HL-60 (cell line): ENCODE measurements around the gene CTNND2.

ENCODE experiments used
- DNase-seq, 2 experiments: peaks; one replicate each; pipeline ENCODE4 v3.0.0-alpha.2; 2010 to 2020; ENCODE audit warnings: low read depth in 1 of 2, low spot score in 1 of 2
- H3K27ac ChIP-seq: fragments of 250-450 bp; sonication (Bioruptor Pico); replicated peaks from 2 replicates; pipeline ENCODE4 v1.5.1; 2020; ENCODE audit warnings: mild to moderate bottlenecking, moderate library complexity
- H3K27me3 ChIP-seq: fragments of 250-450 bp; sonication (Bioruptor Pico); 2 replicates; pipeline ENCODE4 v1.5.1; 2021; ENCODE audit warnings: mild to moderate bottlenecking, moderate library complexity; ENCODE audit not compliant: insufficient read depth, poor library complexity, severe bottlenecking
- H3K4me3 ChIP-seq: replicated peaks from 2 replicates; pipeline ENCODE4 v1.5.1; 2011; ENCODE audit warnings: mild to moderate bottlenecking, control low read depth, low read length; ENCODE audit not compliant: insufficient read depth
- CTCF ChIP-seq: IDR thresholded peaks from one replicate; pipeline ENCODE4 v1.5.1; 2011; ENCODE audit warnings: low read length, control low read depth, inconsistent platforms; ENCODE audit not compliant: insufficient read depth
- GABPA ChIP-seq: IDR thresholded peaks from 2 replicates; pipeline ENCODE4 v1.6.1; 2012; ENCODE audit warnings: low read depth
- POLR2AphosphoS5 ChIP-seq: IDR thresholded peaks from 2 replicates; pipeline ENCODE4 v1.6.1; 2012; ENCODE audit warnings: low read depth
- SPI1 ChIP-seq: IDR thresholded peaks from 2 replicates; pipeline ENCODE4 v1.6.1; 2012; ENCODE audit warnings: low read depth, mild to moderate bottlenecking, borderline replicate concordance
- TF ChIP-seq, protein P1 (sequence below): IDR thresholded peaks from 2 replicates; pipeline ENCODE4 v1.6.1; 2012; ENCODE audit warnings: low read depth; ENCODE audit not compliant: insufficient replicate concordance

CTNND2 gene

GRCh38 chr5:10985091-10985720 lies 919.0 kb downstream of the CTNND2 start:
- DNase-seq: no peak
- H3K27me3 ChIP-seq: peaks cover 3% of the 10 kb centered on the region
- no peak overlapping the region for H3K4me3 ChIP-seq
- no peak overlapping the region for H3K27ac ChIP-seq
- TF ChIP-seq CTCF: no peak
- no peak for TF ChIP-seq POLR2AphosphoS5
- TF ChIP-seq SPI1: no peak
- no peak for TF ChIP-seq GABPA
- TF ChIP-seq, protein P1, sequence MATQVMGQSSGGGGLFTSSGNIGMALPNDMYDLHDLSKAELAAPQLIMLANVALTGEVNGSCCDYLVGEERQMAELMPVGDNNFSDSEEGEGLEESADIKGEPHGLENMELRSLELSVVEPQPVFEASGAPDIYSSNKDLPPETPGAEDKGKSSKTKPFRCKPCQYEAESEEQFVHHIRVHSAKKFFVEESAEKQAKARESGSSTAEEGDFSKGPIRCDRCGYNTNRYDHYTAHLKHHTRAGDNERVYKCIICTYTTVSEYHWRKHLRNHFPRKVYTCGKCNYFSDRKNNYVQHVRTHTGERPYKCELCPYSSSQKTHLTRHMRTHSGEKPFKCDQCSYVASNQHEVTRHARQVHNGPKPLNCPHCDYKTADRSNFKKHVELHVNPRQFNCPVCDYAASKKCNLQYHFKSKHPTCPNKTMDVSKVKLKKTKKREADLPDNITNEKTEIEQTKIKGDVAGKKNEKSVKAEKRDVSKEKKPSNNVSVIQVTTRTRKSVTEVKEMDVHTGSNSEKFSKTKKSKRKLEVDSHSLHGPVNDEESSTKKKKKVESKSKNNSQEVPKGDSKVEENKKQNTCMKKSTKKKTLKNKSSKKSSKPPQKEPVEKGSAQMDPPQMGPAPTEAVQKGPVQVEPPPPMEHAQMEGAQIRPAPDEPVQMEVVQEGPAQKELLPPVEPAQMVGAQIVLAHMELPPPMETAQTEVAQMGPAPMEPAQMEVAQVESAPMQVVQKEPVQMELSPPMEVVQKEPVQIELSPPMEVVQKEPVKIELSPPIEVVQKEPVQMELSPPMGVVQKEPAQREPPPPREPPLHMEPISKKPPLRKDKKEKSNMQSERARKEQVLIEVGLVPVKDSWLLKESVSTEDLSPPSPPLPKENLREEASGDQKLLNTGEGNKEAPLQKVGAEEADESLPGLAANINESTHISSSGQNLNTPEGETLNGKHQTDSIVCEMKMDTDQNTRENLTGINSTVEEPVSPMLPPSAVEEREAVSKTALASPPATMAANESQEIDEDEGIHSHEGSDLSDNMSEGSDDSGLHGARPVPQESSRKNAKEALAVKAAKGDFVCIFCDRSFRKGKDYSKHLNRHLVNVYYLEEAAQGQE: no peak

DNA sequence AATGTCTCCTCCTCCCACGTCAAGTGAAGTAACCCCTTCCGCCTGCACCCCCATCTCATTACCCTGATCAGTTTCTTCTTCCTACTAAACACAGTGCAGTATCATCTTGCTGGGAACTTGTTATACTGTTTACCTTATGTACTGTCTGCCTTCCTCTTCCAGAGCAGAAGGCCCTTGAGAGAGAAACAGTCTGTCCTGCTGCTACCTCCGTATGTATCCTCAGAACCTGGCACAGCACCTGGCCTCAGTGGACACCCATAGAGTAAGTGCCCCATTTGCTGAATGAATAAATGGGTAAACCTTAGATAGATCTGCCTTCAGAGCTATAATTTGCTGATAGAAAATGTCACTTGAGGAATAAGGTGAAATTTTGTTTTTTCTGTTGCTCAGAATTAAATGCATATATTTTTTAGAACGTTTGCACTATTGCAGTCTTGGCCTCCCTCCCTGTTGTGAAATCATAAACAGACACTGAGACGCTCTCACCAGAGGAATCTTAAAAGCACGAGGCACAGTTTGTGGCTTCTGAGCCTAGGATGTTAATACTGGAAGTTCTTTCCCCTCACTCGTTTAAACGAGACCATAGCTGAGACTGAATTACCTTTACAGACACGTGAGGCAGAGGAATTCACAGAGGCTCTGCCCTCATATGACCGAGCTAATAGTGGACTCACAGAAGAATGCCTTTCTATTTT lies 920.1 kb downstream of the CTNND2 start:
- peak in 1 of 2 experiments; percentile 16 for DNase-seq
- Histone ChIP-seq H3K27ac (no peak overlapping the region), H3K4me3 (no peak overlapping the region), H3K27me3 (peaks cover 3% of the 10 kb centered on the region)
- no peak for TF ChIP-seq SPI1
- TF ChIP-seq POLR2AphosphoS5: no peak
- TF ChIP-seq, protein P1: no peak
- TF ChIP-seq GABPA: no peak
- TF ChIP-seq CTCF: no peak

DNA sequence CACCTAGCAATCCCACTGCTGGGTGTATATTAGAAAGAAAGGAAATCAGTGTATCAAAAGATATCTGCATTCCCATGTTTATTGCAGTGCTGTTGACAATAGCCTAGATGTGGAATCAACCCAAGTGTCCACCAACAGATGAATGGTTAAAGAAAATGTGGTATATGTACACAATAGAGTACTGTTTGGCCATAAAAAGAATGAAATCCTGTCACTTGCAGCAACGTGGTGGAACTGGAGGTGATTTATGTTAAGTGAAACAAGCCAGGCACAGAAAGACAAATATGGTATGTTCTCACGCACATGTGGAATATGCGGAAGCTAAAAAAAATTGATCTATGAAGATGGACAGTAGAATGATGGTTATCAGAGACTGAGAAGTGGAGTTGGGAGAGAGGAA lies 921.6 kb downstream of the CTNND2 start:
- no peak for DNase-seq
- Histone ChIP-seq H3K4me3 (no peak overlapping the region), H3K27me3 (peaks cover 3% of the 10 kb centered on the region), H3K27ac (no peak overlapping the region)
- TF ChIP-seq SPI1 (no peak), CTCF (no peak)
